ENCODE results near the gene PIGQ.

DNA sequence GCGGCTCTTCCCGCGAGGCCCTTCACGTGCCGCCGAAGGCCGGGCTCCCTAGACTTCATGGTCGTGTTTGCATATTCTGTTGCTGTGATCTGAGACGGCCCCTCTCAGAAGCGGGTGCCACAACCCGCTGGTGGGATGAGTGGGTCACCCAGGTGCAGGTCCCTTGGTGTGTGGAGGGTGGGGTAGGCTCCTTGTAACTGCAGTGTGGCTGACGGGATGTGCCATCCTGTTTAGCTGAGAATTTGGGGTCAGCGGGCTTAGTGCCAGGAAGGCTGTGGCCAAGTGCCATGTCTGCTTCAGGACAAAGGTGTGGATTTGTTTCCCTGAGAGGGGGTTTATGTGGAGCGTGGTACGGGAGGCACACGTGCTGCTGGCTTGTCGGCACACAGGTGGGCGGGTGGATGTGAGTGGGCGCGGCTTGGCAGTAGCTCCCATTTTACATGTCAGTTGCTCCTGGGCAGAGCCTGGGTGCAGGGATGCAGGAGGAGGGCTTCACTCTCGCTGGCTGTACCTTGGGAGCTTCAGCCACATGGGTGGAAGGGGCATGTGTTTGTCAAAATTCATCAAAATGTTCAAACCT, 51.8 kb downstream of the PIGQ start:
- TF ChIP-seq, protein P1, sequence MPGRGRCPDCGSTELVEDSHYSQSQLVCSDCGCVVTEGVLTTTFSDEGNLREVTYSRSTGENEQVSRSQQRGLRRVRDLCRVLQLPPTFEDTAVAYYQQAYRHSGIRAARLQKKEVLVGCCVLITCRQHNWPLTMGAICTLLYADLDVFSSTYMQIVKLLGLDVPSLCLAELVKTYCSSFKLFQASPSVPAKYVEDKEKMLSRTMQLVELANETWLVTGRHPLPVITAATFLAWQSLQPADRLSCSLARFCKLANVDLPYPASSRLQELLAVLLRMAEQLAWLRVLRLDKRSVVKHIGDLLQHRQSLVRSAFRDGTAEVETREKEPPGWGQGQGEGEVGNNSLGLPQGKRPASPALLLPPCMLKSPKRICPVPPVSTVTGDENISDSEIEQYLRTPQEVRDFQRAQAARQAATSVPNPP (CRISPR knock-in tag; IDR thresholded peaks at IDR 0.05) = no peak
- TF ChIP-seq, protein P2, sequence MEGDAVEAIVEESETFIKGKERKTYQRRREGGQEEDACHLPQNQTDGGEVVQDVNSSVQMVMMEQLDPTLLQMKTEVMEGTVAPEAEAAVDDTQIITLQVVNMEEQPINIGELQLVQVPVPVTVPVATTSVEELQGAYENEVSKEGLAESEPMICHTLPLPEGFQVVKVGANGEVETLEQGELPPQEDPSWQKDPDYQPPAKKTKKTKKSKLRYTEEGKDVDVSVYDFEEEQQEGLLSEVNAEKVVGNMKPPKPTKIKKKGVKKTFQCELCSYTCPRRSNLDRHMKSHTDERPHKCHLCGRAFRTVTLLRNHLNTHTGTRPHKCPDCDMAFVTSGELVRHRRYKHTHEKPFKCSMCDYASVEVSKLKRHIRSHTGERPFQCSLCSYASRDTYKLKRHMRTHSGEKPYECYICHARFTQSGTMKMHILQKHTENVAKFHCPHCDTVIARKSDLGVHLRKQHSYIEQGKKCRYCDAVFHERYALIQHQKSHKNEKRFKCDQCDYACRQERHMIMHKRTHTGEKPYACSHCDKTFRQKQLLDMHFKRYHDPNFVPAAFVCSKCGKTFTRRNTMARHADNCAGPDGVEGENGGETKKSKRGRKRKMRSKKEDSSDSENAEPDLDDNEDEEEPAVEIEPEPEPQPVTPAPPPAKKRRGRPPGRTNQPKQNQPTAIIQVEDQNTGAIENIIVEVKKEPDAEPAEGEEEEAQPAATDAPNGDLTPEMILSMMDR (CRISPR knock-in tag; IDR thresholded peaks at IDR 0.05) = no peak
- TF ChIP-seq, protein P3, sequence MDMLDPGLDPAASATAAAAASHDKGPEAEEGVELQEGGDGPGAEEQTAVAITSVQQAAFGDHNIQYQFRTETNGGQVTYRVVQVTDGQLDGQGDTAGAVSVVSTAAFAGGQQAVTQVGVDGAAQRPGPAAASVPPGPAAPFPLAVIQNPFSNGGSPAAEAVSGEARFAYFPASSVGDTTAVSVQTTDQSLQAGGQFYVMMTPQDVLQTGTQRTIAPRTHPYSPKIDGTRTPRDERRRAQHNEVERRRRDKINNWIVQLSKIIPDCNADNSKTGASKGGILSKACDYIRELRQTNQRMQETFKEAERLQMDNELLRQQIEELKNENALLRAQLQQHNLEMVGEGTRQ (IDR thresholded peaks at IDR 0.05; ENCODE audit: low read depth, low read length) = no peak
- TF ChIP-seq, protein P3 (CRISPR knock-in tag; IDR thresholded peaks at IDR 0.05; ENCODE audit: borderline replicate concordance) = no peak
- TF ChIP-seq PHB2 (IDR thresholded peaks at IDR 0.05; ENCODE audit: partially characterized antibody) (no peak), ZNF282 (IDR thresholded peaks at IDR 0.05; ENCODE audit: partially characterized antibody) (no peak)
- TF ChIP-seq, protein P4, sequence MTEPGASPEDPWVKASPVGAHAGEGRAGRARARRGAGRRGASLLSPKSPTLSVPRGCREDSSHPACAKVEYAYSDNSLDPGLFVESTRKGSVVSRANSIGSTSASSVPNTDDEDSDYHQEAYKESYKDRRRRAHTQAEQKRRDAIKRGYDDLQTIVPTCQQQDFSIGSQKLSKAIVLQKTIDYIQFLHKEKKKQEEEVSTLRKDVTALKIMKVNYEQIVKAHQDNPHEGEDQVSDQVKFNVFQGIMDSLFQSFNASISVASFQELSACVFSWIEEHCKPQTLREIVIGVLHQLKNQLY (CRISPR knock-in tag; IDR thresholded peaks at IDR 0.05) = no peak

Measured in HepG2 (cell line).